GM18505 (cell line): ENCODE data around the gene ENO3.

Source experiments
- ATAC-seq: cut with Tn5 transposase; IDR thresholded peaks from one replicate; pipeline ENCODE4 v1.9.1; 2021; ENCODE audit not compliant: unreplicated experiment
- POLR2A ChIP-seq: IDR thresholded peaks from 4 replicates; pipeline ENCODE4 v1.6.1; 2011; ENCODE audit warnings: borderline replicate concordance; ENCODE audit not compliant: insufficient read depth, insufficient read length; ENCODE audit errors: extremely low read depth

ENO3 gene

GRCh38 chr17:4986951-4987766 lies 36.2 kb downstream of the ENO3 start, which contains the start of gene CAMTA2:
Gene CAMTA2 (minus strand): TSS chr17:4987675. CDS start chr17:4986222, 1,453 bp downstream.
- peak; percentile 61 for TF ChIP-seq POLR2A
- peak; percentile 54 for ATAC-seq

GRCh38 chr17:4987767-4988567 lies 37.0 kb downstream of the ENO3 start:
- no peak for TF ChIP-seq POLR2A
- no peak for ATAC-seq

- no peak for TF ChIP-seq POLR2A
- ATAC-seq: no peak
These were observed 43.2 kb downstream of the ENO3 start for GRCh38 chr17:4994081-4994595.

GRCh38 chr17:4997302-4998026 lies 46.5 kb downstream of the ENO3 start, which contains the start of the genes INCA1 and KIF1C:
Gene INCA1 (minus strand): TSS chr17:4997522. CDS start chr17:4994437, 3,085 bp downstream.
Gene KIF1C (plus strand): TSS chr17:4997950. CDS start chr17:5000247, 2,297 bp downstream.
- peak; percentile 77 for ATAC-seq
- TF ChIP-seq POLR2A: peak; percentile 40

DNA sequence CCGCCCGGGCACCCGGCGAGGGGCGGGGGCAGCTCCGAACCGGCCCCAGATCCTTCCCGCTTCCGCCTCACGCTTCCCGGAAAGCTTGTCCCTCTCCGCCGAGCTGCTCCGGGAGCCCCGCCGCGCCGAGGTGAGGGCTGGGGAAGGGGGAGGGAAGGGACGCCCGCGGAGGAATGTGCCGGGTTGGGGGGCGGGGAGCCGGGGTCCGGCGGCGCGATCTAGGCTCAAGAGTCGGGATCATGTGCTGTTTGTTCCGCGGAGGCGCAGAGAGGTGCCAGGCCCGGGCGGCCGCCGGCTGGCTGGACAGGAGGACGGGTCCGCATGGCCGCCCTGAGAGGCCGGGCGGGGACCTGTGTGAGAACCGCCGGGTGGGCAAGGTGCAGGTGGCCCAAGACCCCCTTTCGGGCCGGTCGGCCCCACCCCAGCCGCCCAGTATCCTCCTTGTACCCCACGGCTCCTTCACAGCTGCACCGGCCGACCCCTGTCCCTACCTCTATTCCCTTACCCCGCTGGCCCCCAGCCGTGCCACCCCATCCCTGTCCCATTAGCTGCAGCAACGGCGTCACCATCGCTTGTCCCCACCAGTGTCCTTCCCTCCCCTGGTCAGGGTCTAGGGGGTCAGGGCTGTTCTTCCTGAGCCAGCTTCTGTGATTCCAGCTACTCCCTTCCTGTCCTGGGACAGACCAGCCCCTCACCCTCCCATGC lies 47.3 kb downstream of the ENO3 start:
- ATAC-seq: peak; percentile 13

GRCh38 chr17:4998732-4999429 lies 48.0 kb downstream of the ENO3 start:
- ATAC-seq: no peak

More for the DNA sequence above, 47.3 kb downstream of the ENO3 start:
- TF ChIP-seq POLR2A: peak; percentile 9

GRCh38 chr17:4999430-5000093 lies 48.6 kb downstream of the ENO3 start:
- no peak for TF ChIP-seq POLR2A
- no peak for ATAC-seq

More at GRCh38 chr17:4998732-4999429, 48.0 kb downstream of the ENO3 start:
- TF ChIP-seq POLR2A: no peak

DNA sequence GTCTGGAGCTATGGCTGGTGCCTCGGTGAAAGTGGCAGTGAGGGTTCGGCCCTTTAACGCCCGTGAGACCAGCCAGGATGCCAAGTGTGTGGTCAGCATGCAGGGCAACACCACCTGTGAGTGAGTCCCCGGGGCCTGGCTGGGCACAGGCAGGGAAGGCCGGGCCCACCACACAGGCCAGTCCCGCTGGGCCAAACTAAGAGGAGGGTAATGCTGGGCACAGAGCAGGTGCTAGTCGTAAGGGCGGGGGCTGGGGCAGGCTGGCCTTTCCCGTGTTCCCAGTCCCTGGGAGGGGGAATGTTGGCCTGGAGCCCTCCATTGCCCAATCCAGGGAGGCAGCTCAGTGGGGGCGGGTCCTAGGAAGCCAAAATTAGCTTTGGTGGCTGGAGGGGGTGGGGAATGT lies 49.3 kb downstream of the ENO3 start:
- TF ChIP-seq POLR2A: no peak
- no peak for ATAC-seq

- ATAC-seq: no peak
- no peak for TF ChIP-seq POLR2A
These were observed 51.3 kb downstream of the ENO3 start for GRCh38 chr17:5002121-5002788.

DNA sequence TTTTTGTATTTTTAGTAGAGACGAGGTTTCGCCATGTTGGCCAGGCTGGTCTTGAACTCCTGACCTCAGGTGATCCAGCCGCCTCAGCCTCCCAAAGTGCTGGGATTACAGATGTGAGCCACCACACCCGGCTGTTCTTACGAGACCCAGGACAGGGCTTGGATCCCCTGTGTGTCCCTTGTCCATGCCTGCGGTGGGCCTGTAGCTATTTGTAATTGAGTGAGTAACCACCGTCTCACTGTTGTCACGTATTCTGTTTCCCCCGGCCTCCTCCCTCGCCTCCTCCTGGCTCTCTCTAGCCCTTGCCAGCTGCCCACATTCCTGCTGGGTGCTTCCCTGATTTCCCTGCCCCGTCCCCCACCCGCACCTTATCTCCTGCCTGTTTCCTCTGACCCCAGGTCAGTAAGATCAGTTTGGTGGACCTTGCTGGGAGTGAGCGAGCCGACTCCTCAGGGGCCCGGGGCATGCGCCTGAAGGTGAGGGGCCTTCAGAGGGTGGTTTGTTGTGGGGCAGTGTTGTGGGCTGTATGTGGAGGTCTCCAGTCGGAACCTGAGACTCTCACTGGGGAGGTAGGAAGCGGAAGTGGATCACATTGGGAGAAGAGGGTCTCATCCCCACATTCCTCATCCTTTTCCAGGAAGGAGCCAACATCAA lies 52.4 kb downstream of the ENO3 start:
- no peak for TF ChIP-seq POLR2A
- ATAC-seq: no peak
